NCI-H1048 (cell line): ENCODE measurements around the gene DNM3.
A peak's percentile ranks its signal among the peaks of the same experiment; 100 is the strongest.

ENCODE experiments used
- DNase-seq: peaks from one replicate; lab custom pipeline; 2025; lab: John Stamatoyannopoulos, UW

DNM3 gene

GRCh38 chr1:172140591-172140990 lies 299.3 kb downstream of the DNM3 start:
- DNase-seq: no peak

GRCh38 chr1:172141341-172141881 lies 300.1 kb downstream of the DNM3 start:
- DNase-seq: no peak

- no peak for DNase-seq
These were observed 301.0 kb downstream of the DNM3 start for GRCh38 chr1:172142324-172142723.

GRCh38 chr1:172143384-172144055 lies 302.2 kb downstream of the DNM3 start:
- no peak for DNase-seq

- no peak for DNase-seq
These were observed 303.3 kb downstream of the DNM3 start for GRCh38 chr1:172144445-172145061.

- no peak for DNase-seq
These were observed 303.9 kb downstream of the DNM3 start for GRCh38 chr1:172145231-172145651.

- DNase-seq: no peak
These were observed 304.4 kb downstream of the DNM3 start for GRCh38 chr1:172145656-172146055.

- DNase-seq: no peak
These were observed 305.0 kb downstream of the DNM3 start for GRCh38 chr1:172146141-172146850.

- DNase-seq: no peak
These were observed 306.2 kb downstream of the DNM3 start for GRCh38 chr1:172147541-172147940.

GRCh38 chr1:172148213-172148612 lies 306.9 kb downstream of the DNM3 start:
- DNase-seq: no peak

GRCh38 chr1:172148707-172149106 lies 307.4 kb downstream of the DNM3 start:
- no peak for DNase-seq

GRCh38 chr1:172149346-172149745 lies 308.0 kb downstream of the DNM3 start:
- DNase-seq: no peak

- DNase-seq: no peak
These were observed 313.3 kb downstream of the DNM3 start for GRCh38 chr1:172154551-172154950.

- no peak for DNase-seq
These were observed 314.5 kb downstream of the DNM3 start for GRCh38 chr1:172155766-172156165.

GRCh38 chr1:172162236-172162635 lies 320.9 kb downstream of the DNM3 start:
- DNase-seq: no peak

GRCh38 chr1:172163498-172164215 lies 322.4 kb downstream of the DNM3 start:
- DNase-seq: no peak

- no peak for DNase-seq
These were observed 324.1 kb downstream of the DNM3 start for GRCh38 chr1:172165403-172165802.

GRCh38 chr1:172167796-172168596 lies 326.7 kb downstream of the DNM3 start:
- DNase-seq: peak; percentile 11

- no peak for DNase-seq
These were observed 327.2 kb downstream of the DNM3 start for GRCh38 chr1:172168597-172168872.

GRCh38 chr1:172169836-172170235 lies 328.5 kb downstream of the DNM3 start:
- DNase-seq: no peak

- no peak for DNase-seq
These were observed 331.1 kb downstream of the DNM3 start for GRCh38 chr1:172172352-172172831.

- DNase-seq: no peak
These were observed 334.9 kb downstream of the DNM3 start for GRCh38 chr1:172176206-172176605.
